Measurements from ENCODE around the gene CCDC88B. TPM values are rescaled to one million over a fixed set of nuclear protein-coding genes. Genes with fewer than 3 reads are reported as not detected.

The CCDC88B gene
- total and polyA plus RNA-seq, 9 of the 15 experiments (the other 6 are each of a cell fraction or from before 2014, with no cell fraction given), result 0.13 to 18.1 (median 7.9) TPM

DNA sequence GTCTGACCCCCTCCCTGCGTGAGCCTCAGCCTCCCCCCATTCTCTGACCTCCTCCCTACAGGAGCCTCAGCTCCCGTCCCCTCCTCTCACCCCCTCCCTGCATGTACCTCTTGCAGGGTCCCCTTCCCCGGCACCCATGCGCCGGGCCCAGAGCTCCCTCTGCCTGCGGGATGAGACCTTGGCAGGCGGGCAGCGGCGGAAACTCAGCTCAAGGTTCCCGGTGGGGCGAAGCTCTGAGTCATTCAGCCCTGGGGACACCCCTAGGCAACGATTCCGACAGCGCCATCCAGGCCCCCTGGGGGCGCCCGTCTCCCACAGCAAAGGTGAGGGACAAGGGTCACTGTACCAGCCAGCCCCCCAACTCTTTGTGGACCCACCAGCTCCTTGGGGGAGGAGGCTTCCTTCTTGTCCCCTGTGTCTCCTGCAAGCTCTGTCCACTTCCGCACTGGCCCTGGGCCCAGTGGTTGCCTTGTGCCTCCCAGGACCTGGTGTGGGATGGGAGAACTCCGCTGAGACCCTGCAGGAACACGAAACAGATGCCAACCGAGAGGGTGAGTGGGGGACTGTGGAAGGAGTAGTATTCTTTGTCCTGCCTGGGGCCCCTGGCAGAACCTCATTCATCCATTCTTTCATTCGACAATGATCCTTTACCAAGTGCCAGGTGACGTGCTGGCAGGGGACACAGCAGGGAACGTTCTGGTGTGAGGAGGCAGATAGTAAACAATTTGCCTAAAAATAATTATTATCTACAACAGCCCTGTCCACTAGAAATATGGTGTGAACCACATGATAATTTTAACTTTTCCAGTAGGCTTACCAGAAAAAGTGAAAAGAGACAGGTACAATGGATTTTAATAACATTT lies 15.3 kb downstream of the CCDC88B start (continued):
- TF ChIP-seq, protein P1, sequence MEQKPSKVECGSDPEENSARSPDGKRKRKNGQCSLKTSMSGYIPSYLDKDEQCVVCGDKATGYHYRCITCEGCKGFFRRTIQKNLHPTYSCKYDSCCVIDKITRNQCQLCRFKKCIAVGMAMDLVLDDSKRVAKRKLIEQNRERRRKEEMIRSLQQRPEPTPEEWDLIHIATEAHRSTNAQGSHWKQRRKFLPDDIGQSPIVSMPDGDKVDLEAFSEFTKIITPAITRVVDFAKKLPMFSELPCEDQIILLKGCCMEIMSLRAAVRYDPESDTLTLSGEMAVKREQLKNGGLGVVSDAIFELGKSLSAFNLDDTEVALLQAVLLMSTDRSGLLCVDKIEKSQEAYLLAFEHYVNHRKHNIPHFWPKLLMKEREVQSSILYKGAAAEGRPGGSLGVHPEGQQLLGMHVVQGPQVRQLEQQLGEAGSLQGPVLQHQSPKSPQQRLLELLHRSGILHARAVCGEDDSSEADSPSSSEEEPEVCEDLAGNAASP (IDR thresholded peaks at IDR 0.05), result no peak
- TF ChIP-seq MITF (IDR thresholded peaks at IDR 0.05) (no peak), KLF16 (IDR thresholded peaks at IDR 0.05) (peak; percentile 45; the same call in 1 of the 2 replicates), ZNF197 (CRISPR knock-in tag; IDR thresholded peaks at IDR 0.05; ENCODE audit: low read depth) (no peak), CBFA2T3 (IDR thresholded peaks at IDR 0.05) (peak; percentile 15; the same call in 1 of the 2 replicates), ZNF274 (IDR thresholded peaks at IDR 0.05; ENCODE audit: borderline replicate concordance, low read depth, low read length) (no peak), ZNF239 (CRISPR knock-in tag; IDR thresholded peaks at IDR 0.05) (no peak), HMGN3 (IDR thresholded peaks at IDR 0.05; ENCODE audit: borderline replicate concordance, extremely low read depth, insufficient read length, low read depth, low read length) (peak; percentile 85), ZFX (CRISPR knock-in tag; IDR thresholded peaks at IDR 0.05) (peak; percentile 67), EP300 (IDR thresholded peaks at IDR 0.05; ENCODE audit: low read length) (peak; percentile 33; the same call in 1 of the 2 replicates), SPI1 (IDR thresholded peaks at IDR 0.05; ENCODE audit: borderline replicate concordance, low read depth, low read length) (peak; percentile 71; the same call in 1 of the 2 replicates), TAF1 (IDR thresholded peaks at IDR 0.05; ENCODE audit: control insufficient read depth, extremely low read depth, insufficient read depth, low read length, severe bottlenecking) (no peak), MAFG (tag; conservative IDR thresholded peaks at IDR 0.05) (0 out of 2 replicates have a peak, but pooled peaks have one; percentile 17), NR2C1 (IDR thresholded peaks at IDR 0.05) (peak; percentile 82), NR2C1 (tag; IDR thresholded peaks at IDR 0.05) (peak; percentile 70), ILF3 (IDR thresholded peaks at IDR 0.05; ENCODE audit: borderline replicate concordance) (no peak), ZSCAN32 (CRISPR knock-in tag; IDR thresholded peaks at IDR 0.05) (no peak), KDM5B (IDR thresholded peaks at IDR 0.05; ENCODE audit: insufficient replicate concordance, low read depth, low read length) (no peak), C11orf30 (IDR thresholded peaks at IDR 0.05; ENCODE audit: low read depth) (peak; percentile 77), HDAC1 (IDR thresholded peaks at IDR 0.05) (peak in 1 of 2 experiments; percentile 80; a peak in 2 of 4 replicates), RBFOX2 (IDR thresholded peaks at IDR 0.05; ENCODE audit: low read depth, low read length) (peak; percentile 80)
- TF ChIP-seq, protein P2, sequence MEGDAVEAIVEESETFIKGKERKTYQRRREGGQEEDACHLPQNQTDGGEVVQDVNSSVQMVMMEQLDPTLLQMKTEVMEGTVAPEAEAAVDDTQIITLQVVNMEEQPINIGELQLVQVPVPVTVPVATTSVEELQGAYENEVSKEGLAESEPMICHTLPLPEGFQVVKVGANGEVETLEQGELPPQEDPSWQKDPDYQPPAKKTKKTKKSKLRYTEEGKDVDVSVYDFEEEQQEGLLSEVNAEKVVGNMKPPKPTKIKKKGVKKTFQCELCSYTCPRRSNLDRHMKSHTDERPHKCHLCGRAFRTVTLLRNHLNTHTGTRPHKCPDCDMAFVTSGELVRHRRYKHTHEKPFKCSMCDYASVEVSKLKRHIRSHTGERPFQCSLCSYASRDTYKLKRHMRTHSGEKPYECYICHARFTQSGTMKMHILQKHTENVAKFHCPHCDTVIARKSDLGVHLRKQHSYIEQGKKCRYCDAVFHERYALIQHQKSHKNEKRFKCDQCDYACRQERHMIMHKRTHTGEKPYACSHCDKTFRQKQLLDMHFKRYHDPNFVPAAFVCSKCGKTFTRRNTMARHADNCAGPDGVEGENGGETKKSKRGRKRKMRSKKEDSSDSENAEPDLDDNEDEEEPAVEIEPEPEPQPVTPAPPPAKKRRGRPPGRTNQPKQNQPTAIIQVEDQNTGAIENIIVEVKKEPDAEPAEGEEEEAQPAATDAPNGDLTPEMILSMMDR (IDR thresholded peaks at IDR 0.05 in 2 of 3, conservative IDR thresholded peaks at IDR 0.05 in 1 of 3; ENCODE audit: insufficient read depth in 2 of 3, low read depth in 1 of 3, low read length in 3 of 3), result peak; percentile 95 to 97 (median 96)
